MM.1S (cell line): ENCODE data around the gene TFAP2B.

Experiments
- EZH2 ChIP-seq: fragments of 300-600 bp; sonication (generic); optimal IDR thresholded peaks from 2 replicates; pipeline ENCODE3; 2017; ENCODE audit warnings: low read depth, mild to moderate bottlenecking, antibody characterized with exemption, low read length, mixed read lengths
- TF ChIP-seq, protein P1 (sequence below): fragments of 300-600 bp; sonication (generic); IDR thresholded peaks from 2 replicates; pipeline ENCODE4 v1.5.1; 2016; ENCODE audit warnings: antibody characterized with exemption, low read length, mixed read lengths

DNA sequence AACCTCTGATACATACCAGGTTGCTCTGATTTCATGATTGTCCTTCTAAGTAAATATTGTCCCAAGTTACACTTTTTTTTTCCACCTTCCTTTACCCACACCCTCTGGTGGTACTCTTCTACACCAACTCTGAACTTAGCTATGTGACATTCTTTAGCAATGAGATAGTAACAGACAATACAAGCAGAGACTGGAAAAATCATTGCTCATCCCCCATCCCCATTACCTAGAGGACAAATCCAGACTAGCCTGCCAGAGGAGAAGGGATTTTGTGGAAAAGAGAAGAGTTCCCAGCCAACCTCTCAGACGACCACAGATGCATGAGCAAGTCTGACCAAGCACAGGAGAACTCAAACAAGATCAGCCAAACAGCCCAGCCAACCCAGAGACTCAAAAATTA, 32.8 kb upstream of the TFAP2B start:
- TF ChIP-seq, protein P1, sequence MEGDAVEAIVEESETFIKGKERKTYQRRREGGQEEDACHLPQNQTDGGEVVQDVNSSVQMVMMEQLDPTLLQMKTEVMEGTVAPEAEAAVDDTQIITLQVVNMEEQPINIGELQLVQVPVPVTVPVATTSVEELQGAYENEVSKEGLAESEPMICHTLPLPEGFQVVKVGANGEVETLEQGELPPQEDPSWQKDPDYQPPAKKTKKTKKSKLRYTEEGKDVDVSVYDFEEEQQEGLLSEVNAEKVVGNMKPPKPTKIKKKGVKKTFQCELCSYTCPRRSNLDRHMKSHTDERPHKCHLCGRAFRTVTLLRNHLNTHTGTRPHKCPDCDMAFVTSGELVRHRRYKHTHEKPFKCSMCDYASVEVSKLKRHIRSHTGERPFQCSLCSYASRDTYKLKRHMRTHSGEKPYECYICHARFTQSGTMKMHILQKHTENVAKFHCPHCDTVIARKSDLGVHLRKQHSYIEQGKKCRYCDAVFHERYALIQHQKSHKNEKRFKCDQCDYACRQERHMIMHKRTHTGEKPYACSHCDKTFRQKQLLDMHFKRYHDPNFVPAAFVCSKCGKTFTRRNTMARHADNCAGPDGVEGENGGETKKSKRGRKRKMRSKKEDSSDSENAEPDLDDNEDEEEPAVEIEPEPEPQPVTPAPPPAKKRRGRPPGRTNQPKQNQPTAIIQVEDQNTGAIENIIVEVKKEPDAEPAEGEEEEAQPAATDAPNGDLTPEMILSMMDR = no peak
- TF ChIP-seq EZH2 = no peak
